ENCODE results near the gene CATSPERD.
"Not testable (repeated sequence)": the region's sequence is repeated elsewhere in the genome, so short reads cannot be mapped to it uniquely, and the experiment has no call there.

Gene CATSPERD

GRCh38 chr19:5698635-5699422 lies 21.6 kb upstream of the CATSPERD start:
- in situ Hi-C loops (cut with MboI; ENCODE audit: low sequenced_read_pairs): no loop called here
- no peaks in the 10 kb centered on the region for H3K27me3 ChIP-seq (ENCODE audit: low read depth)
- no peak overlapping the region for H3K4me3 ChIP-seq
- H3K9me3 ChIP-seq: no peaks in the 10 kb centered on the region
- H3K4me1 ChIP-seq: no peaks in the 10 kb centered on the region
- DNase-seq (ENCODE audit: low spot score in 2 of 2): no peak
- H3K36me3 ChIP-seq (replicated peaks): peaks cover 79% of the 10 kb centered on the region

DNA sequence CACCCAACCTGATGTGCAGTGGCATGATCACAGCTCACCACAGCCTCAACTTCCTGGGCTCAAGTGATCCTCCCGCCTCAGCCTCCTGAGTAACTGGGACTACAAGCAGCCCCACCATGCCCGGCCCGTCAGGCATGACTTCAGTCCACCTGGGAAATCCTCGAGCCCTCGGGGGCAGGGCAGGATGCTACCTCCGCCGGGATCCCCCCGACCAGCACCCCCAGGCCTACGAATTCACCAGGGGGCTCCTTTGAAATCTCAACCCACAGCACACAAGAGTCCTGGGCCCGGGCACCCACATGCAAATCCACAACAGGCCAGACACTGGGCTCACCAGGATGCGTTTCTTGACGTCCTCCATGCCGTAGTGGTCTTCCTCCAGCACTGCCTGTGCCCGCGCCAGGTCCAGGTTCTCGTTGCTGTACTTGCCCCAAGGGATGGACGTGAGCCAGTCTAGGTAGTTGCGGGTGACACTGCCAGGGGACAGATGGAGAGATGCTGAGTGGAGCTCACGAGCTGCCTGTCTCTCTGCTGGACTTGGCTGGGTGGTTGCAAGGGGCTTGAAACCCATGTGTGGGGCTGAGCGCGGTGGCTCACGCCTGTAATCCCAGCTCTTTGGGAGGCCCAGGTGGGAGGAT lies 19.9 kb upstream of the CATSPERD start:
- H3K9me3 ChIP-seq: no peaks in the 10 kb centered on the region
- peaks cover 79% of the 10 kb centered on the region for H3K36me3 ChIP-seq (replicated peaks)
- in situ Hi-C loops (cut with MboI; ENCODE audit: low sequenced_read_pairs): no loop called here
- no peak overlapping the region for H3K4me3 ChIP-seq
- H3K4me1 ChIP-seq: no peaks in the 10 kb centered on the region
- no peak for DNase-seq (ENCODE audit: low spot score in 2 of 2)
- H3K27me3 ChIP-seq (ENCODE audit: low read depth): no peaks in the 10 kb centered on the region

DNA sequence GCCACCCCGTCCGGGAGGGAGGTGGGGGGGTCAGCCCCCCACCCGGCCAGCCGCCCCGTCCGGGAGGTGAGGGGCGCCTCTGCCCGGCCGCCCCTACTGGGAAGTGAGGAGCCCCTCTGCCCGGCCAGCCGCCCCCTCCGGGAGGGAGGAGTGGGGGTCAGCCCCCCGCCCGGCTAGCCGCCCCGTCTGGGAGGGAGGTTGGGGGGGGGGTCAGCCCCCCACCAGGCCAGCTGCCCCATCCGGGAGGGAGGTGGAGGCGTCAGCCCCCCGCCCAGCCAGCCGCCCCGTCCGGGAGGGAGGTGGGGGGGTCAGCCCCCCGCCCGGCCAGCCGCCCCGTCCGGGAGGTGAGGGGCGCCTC lies 18.4 kb upstream of the CATSPERD start:
- peaks cover 79% of the 10 kb centered on the region for H3K36me3 ChIP-seq (replicated peaks)
- H3K27me3 ChIP-seq (ENCODE audit: low read depth); H3K4me3 ChIP-seq; DNase-seq (ENCODE audit: low spot score in 2 of 2); H3K4me1 ChIP-seq; in situ Hi-C loops (cut with MboI; ENCODE audit: low sequenced_read_pairs); H3K9me3 ChIP-seq: not testable (repeated sequence)

DNA sequence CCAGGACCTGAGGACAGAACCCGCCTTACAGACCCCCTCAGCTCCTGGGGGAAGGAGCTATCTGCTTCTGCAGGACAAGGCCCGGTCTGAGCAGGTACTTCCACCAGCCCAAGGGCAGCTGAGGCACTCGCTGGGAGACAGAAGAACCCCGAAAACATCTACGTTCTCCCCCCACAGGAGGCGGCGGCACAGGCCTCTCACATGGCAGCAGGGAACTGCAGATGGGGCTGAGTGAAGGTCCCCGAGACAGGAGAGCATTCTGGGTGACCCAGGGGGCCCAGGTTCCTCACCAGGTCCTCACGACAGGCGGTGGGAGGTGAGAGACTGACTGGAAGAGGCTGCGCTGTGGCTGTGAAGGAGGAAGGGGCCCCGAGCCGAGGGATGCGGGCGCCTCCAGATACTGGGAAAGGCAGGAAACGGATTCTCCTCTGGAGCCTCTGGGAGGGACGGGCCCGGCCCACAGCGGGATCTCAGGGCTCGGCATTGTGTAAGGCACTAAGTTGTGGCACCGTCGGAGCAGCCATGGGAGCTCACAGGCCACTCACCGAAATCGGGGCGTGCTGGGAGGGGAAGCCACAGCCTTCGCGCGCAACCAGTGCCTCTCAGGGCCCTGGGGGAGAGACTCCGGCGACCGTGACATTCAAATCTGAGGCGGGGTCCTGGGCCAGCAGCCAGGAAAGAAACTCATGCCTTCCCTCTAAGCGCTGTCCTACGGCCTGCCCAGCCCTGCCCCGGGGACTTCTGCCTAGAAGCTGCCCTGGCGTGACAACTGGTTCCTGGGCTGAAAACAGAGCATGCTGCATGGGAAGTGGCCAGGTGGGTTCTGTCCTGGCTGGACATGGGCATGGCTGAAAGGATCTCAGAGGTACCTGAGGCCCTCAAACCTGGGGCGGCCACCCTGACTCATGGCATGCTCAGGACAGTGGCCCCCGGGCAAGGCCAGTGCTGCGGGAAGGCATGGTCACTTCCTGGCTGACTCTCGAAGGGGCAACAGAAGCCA lies 16.3 kb upstream of the CATSPERD start:
- DNase-seq (ENCODE audit: low spot score in 2 of 2): no peak
- H3K36me3 ChIP-seq (replicated peaks): peaks cover 84% of the 10 kb centered on the region
- H3K9me3 ChIP-seq: no peaks in the 10 kb centered on the region
- H3K4me1 ChIP-seq: no peaks in the 10 kb centered on the region
- no peaks in the 10 kb centered on the region for H3K27me3 ChIP-seq (ENCODE audit: low read depth)
- H3K4me3 ChIP-seq: no peak overlapping the region
- in situ Hi-C loops (cut with MboI; ENCODE audit: low sequenced_read_pairs): no loop called here

DNA sequence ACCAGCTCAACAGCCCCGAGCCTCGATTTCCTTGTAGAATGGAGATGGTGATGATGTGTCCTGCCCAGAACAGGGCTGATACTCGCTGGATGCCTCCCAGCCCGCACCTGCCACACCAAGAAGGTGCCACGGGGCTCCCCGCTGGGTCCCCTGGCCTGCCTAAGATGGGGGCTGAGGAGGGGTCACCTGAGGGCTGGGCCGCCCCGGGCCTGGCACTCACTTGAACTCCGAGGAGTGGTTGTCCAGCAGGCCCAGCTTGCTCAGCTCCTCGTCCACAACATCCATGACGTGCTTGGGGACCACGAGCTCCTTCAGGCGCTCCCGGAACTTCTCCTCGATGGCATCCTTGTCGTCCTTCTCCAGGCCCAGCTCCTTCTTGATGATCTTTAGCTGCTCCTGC lies 14.9 kb upstream of the CATSPERD start:
- Histone ChIP-seq H3K4me1 (no peaks in the 10 kb centered on the region), H3K27me3 (ENCODE audit: low read depth) (no peaks in the 10 kb centered on the region), H3K9me3 (no peaks in the 10 kb centered on the region), H3K36me3 (replicated peaks) (peaks cover 80% of the 10 kb centered on the region), H3K4me3 (no peak overlapping the region)
- in situ Hi-C loops (cut with MboI; ENCODE audit: low sequenced_read_pairs): no loop called here
- DNase-seq (ENCODE audit: low spot score in 2 of 2): no peak

DNA sequence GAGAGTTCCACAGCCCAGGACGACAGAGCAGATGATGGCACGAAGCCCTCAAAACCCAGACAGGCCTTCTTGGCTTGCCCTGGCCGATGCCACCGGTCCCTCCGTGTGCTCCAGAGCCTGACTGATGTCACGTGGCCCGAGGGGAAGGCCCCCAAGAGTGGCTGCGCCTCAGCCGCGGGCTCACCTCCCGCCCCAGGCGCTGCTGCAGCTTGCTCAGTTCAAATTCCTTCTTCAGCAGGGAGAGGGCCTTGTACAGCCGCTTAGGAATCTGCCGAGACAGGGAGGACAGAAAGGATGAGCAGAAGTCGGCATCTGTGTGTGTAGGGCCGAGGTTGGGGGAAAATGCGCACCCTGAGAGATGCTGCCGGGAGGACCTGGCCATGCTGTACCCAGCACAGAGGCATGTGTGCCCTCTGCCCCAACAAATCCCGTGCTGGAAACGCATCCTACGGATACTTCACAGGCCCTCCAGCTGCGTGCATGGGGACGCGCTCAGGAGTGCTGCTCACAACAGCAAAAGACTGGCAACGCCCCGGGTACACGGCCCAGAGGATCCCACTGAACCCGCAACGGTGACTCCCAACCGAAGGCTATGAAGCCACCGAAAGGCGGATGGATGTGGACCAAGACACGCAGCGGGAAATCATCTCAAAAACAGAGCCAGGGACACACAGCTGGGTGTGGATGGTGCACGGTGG lies 13.4 kb upstream of the CATSPERD start:
- DNase-seq (ENCODE audit: low spot score in 2 of 2): no peak

DNA sequence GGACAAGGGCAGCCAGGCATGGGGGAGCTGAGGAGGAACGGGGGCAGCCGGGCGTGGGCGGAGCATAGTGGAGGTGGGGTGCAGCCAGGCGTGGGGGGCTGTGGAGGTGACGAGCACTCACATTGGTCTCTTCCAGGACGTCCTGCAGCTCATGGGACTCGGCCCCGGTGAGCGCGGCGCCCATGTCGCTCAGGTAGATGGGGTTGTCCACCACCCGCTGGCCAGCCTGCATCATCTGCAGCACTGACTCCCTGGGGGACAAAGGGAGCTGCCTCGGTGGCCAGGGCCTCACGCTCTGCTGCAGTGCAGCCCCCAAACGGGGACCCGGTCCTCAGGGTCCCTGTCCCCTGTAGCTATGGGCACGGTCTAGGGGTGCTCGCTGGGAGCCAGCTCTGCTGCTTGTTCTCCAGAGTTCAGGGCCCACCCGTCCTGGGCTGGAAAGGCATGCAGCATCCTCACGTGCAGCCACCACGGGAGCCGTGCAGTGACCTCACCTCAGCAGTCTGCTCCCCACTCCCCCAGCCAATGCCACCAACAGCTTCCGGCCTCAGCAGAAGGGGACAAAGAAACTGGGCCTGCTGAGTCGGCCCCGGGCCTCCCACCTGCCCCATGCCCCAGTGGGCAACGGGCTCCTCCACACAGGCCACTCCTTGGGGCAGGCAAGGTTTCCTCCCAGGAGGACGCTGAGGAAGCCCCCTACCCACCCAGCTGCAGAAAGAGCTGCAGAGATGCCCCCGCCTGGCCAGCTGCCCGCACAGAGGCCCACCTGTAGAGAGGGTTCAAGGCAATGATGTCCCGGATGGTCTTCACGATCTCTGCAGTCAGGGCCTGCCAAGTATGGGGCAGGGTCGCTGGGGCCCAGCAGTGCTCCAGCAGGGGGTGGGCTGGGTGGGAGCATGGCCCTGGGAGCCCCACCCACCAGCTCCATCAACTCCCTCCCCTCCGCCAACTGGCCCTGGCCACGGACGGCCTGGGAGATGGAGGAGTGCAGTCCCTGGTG lies 12.6 kb upstream of the CATSPERD start:
- peaks cover 92% of the 10 kb centered on the region for H3K36me3 ChIP-seq (replicated peaks)
- H3K9me3 ChIP-seq: no peaks in the 10 kb centered on the region
- in situ Hi-C loops (cut with MboI; ENCODE audit: low sequenced_read_pairs): no loop called here
- H3K4me1 ChIP-seq: no peaks in the 10 kb centered on the region
- DNase-seq (ENCODE audit: low spot score in 2 of 2): no peak
- no peaks in the 10 kb centered on the region for H3K27me3 ChIP-seq (ENCODE audit: low read depth)
- no peak overlapping the region for H3K4me3 ChIP-seq

More for the DNA sequence above, 13.4 kb upstream of the CATSPERD start:
- Histone ChIP-seq H3K4me3 (no peak overlapping the region), H3K9me3 (no peaks in the 10 kb centered on the region), H3K27me3 (ENCODE audit: low read depth) (no peaks in the 10 kb centered on the region), H3K4me1 (no peaks in the 10 kb centered on the region), H3K36me3 (replicated peaks) (peaks cover 87% of the 10 kb centered on the region)
- in situ Hi-C loops (cut with MboI; ENCODE audit: low sequenced_read_pairs): no loop called here

DNA sequence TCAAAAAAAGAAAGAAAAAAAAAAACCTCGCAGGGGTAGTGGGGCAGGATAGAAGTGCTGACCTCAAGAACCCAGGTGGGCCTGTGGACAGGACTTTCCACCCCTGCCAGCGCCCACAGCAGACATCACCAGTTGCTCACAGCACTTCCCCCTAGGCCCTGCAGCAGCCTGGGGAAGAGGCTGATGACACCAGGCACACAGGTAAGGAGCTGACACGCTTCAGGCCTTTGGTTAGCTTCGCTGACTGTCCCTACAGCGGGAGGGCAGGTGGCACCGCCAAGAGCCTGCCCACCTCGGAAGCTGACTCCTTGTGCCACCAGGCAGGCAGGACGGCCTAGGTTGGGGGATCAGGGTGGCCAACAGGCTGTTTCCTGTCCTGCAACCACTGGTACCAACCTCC lies 9.4 kb upstream of the CATSPERD start:
- H3K9me3 ChIP-seq: no peaks in the 10 kb centered on the region
- in situ Hi-C loops (cut with MboI; ENCODE audit: low sequenced_read_pairs): no loop called here
- peaks cover 80% of the 10 kb centered on the region for H3K36me3 ChIP-seq (replicated peaks)
- DNase-seq (ENCODE audit: low spot score in 2 of 2): no peak
- no peak overlapping the region for H3K4me3 ChIP-seq
- peaks cover 3% of the 10 kb centered on the region; the same call in 1 of the 2 replicates for H3K4me1 ChIP-seq
- H3K27me3 ChIP-seq (ENCODE audit: low read depth): no peaks in the 10 kb centered on the region

DNA sequence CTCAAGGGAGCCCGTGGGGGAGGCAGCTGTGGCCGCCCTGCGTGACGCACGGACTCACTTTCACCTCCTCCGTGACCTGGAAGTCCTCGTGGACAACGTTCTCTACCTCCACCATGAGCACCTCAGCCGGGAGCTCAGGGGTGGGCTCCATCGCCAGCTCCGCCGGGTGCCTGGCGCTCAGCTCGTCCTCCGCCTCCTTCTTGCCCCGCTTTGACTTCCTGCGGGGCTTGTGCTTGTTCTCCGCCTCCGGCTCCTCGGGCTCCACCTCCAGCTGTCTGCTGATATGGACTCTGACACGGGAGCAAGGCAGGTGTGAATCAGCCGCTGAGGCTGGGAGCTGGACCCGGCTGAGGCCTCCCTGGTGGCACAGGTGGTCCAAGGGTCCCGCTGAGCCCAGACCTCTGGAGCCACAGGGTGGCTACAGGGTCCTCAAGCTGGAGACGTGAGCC lies 8.7 kb upstream of the CATSPERD start:
- H3K4me1 ChIP-seq: peaks cover 8% of the 10 kb centered on the region
- no peak overlapping the region for H3K4me3 ChIP-seq
- peaks cover 76% of the 10 kb centered on the region for H3K36me3 ChIP-seq (replicated peaks)
- H3K9me3 ChIP-seq: no peaks in the 10 kb centered on the region
- DNase-seq (ENCODE audit: low spot score in 2 of 2): no peak
- no peaks in the 10 kb centered on the region for H3K27me3 ChIP-seq (ENCODE audit: low read depth)
- in situ Hi-C loops (cut with MboI; ENCODE audit: low sequenced_read_pairs): no loop called here

DNA sequence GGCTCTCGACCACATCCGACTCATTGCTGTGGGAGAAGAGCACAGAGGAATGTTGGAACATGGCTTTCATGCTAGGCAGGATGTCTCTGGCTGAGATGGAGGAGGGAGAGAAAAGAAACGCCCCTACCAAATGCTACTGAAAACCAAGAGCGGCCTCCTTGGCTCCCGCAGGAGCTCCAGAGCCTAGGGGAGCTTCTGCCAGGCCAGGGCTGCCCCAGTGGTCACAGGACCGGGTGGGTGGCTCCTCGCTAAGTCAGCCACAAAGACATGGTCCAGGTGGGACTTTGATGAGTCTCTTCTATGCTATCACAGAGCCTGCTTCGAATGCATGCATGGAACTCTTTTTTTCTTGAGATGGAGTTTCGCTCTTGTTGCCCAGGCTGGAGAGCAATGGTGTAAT lies 7.2 kb upstream of the CATSPERD start:
- in situ Hi-C loops (cut with MboI; ENCODE audit: low sequenced_read_pairs): no loop called here
- H3K9me3 ChIP-seq: no peaks in the 10 kb centered on the region
- DNase-seq (ENCODE audit: low spot score in 2 of 2): no peak
- peaks cover 17% of the 10 kb centered on the region for H3K4me1 ChIP-seq
- H3K4me3 ChIP-seq: no peak overlapping the region
- H3K36me3 ChIP-seq (replicated peaks): peaks cover 72% of the 10 kb centered on the region
- no peaks in the 10 kb centered on the region for H3K27me3 ChIP-seq (ENCODE audit: low read depth)

- Histone ChIP-seq H3K4me3 (no peak overlapping the region), H3K36me3 (replicated peaks) (peaks cover 61% of the 10 kb centered on the region), H3K9me3 (no peaks in the 10 kb centered on the region), H3K27me3 (ENCODE audit: low read depth) (no peaks in the 10 kb centered on the region), H3K4me1 (peaks cover 17% of the 10 kb centered on the region)
- DNase-seq (ENCODE audit: low spot score in 2 of 2): no peak
- in situ Hi-C loops (cut with MboI; ENCODE audit: low sequenced_read_pairs): no loop called here
Observed at GRCh38 chr19:5714816-5715215, 5.6 kb upstream of the CATSPERD start.

DNA sequence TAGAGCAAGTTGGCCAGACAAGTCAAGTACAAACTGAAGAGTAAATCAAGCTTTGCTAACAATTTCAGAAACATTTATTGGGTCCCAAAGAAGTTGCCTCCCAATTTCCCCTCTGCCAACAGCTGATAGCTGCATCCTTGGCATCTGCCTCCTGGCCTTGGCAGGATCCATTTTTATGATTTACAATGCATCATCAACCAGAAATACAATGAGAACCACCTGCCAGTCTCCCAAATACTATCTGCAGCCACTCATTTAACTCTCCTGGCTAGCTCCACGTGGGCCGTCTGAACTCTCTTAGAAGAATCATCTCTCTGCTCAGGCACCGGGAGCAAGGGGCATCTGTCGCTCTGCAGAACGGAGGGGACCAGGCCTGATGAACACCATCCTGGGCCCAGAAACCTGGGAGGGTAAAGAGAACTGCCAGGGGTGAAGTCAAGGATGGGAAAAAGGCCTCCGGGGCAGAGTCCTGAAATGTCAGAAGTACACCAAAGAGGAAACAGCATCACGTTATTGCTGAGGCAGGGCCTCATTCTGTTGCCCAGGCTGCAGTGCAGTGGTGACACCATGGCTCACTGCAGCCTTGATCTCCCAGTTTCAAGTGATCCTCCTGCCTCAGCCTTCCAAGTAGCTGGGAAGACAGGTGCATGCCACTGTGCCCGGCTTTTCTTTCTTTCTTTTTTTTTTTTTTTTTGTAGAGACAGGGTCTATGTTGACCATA lies 3.1 kb upstream of the CATSPERD start:
- H3K36me3 ChIP-seq (replicated peaks): peaks cover 37% of the 10 kb centered on the region
- in situ Hi-C loops (cut with MboI; ENCODE audit: low sequenced_read_pairs): no loop called here
- H3K27me3 ChIP-seq (ENCODE audit: low read depth): no peaks in the 10 kb centered on the region
- no peaks in the 10 kb centered on the region for H3K9me3 ChIP-seq
- H3K4me1 ChIP-seq: peaks cover 19% of the 10 kb centered on the region
- H3K4me3 ChIP-seq: 0 out of 2 replicates have a peak overlapping the region, but pooled peaks have one; percentile 3
- DNase-seq (ENCODE audit: low spot score in 2 of 2): no peak
